ENCODE results near the gene C20orf204.

C20orf204 gene

DNA sequence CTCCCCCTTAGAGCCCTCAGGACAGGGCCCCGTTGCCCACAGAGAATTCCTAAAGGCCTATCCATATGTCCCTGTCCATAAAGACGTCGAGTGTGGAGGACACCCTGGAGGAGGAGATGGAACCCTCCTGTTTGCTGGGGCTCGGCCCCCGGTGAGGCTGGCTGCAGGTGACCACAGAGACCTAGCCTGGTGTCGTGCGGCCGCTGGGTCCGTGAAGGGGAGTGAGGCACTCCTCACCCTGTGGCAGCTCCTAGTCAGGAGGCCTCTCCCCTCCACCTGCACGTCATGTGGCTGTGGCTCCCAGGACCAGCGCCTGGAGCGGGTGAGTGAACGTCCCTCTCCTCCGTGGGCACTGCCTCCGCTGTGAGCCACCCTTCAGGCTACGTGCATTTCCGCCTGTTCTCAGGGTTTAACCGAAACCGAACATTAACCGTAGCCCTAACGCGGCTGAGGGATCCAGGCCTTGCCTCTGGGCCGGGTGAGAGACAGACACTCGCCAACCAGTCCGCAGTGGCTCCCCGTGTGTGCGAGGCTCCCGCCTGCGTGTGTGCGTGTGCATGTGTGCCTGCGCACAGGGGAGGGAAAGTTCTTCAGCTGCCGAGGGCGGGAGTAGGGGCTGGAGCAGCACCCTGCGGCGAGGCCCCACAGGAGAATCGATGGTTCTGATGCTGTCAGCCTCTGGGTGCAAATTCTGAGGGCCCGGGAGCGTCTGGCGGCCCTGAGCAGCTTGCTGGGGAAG is 21.1 kb downstream of the C20orf204 start:
- DNase-seq (ENCODE audit: low read depth): no peak

DNA sequence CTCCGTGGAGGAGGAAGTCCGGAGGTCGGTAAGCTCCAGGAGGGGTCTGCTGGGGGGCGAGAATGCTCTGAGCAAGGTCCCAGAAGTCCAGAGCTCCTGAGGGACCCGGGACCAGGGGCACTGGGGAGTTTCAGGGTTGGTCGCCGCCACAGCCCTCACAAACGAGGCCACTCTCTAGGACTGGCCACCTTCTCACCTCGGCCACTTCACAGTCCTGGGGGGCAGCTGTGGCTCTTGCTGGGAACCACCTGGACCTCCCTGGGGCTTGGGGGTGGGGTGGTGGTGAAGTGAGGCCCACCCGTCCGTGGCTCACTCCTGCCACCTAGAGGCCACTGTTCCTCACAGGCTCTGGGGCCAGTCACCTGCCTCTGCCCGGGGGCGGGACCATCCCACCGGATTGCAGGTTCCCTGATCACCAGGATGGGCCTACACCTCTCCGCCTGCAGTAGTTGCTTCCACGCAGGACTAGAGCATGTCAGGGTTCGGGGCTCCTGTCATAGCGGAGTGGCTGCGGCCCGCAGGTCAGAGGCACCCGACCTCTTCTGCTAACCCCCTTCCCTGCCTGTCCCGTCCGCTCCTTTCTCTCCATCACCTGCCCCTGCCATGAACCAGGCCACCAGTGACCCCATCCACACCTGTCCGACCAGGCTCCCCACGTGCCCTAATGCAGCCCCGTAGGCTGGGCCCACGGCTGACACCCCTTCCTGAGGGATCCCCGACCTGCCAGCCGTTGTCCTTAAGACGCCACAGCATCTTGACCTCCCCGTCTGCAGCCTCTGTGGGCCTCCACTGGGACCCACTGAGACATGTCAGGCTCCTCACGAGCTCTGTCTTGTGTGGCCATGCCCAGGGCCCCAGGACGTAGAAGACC is 21.9 kb downstream of the C20orf204 start:
- no peak for DNase-seq (ENCODE audit: low read depth)

DNA sequence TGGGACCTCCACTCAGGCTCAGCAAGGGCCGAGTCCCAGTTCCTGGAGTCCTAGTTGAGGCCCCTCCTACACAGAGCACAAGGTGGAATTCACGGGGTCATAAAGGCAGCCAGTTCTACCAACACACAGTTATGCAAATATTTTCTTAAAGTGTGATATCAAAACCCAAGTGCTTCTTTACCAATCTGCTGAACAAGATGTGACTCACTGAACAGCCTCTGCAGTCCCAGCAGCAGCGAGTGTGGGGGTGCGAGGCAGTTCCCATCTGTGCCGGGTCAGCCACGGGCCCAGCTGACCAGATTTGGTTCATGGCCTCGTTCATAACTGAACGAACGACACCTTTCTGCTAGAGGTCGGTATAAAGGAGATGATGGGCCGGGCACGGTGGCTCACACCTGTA is 22.6 kb downstream of the C20orf204 start:
- DNase-seq (ENCODE audit: low read depth): peak; percentile 38

DNA sequence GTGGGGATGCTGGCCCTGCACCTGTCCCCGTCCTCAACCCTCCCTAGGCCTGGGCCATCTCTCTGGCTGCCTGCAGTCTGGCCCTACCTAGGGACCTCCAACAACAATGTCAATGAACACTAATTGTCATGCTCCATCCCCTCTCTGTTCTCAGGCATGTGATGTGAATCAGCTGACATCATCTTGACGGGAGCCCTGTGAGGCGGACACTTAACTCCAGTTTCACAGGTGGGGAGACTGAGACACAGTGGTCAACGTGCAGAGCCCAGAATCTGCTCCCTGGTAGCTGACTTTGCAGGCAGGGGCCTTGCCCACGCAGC is 26.3 kb downstream of the C20orf204 start:
- no peak for DNase-seq (ENCODE audit: low read depth)

DNA sequence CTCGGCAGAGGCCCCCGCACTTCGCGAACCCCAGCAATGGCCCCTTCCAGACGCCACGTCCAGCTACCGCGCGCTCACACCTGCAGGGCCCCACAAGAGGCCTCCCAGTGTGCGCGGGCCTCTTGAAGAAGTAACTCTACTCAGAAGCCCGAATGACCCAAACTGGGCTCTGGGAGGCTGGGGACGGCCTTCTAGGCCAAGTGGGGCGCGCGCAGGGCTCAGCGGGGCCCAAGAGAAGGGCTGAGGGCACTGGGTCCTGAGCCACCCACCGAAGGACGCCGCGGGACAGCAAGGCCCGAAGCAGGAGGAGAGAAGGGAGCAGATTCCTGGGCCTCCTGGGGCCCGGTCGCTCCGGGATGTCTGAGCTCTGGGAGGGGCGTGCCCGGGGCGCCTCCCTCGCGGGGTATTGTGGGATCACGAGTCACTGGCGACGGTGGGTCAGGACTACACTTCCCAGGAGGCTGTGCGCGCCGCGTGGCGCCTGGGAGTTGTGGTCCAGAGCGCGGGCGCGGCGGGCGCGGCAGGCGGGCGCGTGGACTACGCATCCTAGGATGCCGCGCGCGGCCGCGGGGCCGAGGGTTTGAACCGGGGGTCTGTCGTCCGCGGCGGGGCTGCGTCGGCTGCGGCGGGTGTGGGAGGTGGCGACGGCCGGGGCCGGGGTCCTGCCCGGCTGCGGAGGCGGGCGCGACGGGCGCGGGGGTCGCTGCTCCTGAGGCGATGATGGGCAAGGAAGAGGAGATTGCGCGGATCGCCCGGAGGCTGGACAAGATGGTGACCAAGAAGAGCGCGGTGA is 26.8 kb downstream of the C20orf204 start, which contains the start of gene TCEA2:
TCEA2 (plus strand) TSS at position 603 of the 793 bp plus-strand sequence; CDS start at position 718, 115 bp downstream.
- DNase-seq (ENCODE audit: low read depth): peak; percentile 76

DNA sequence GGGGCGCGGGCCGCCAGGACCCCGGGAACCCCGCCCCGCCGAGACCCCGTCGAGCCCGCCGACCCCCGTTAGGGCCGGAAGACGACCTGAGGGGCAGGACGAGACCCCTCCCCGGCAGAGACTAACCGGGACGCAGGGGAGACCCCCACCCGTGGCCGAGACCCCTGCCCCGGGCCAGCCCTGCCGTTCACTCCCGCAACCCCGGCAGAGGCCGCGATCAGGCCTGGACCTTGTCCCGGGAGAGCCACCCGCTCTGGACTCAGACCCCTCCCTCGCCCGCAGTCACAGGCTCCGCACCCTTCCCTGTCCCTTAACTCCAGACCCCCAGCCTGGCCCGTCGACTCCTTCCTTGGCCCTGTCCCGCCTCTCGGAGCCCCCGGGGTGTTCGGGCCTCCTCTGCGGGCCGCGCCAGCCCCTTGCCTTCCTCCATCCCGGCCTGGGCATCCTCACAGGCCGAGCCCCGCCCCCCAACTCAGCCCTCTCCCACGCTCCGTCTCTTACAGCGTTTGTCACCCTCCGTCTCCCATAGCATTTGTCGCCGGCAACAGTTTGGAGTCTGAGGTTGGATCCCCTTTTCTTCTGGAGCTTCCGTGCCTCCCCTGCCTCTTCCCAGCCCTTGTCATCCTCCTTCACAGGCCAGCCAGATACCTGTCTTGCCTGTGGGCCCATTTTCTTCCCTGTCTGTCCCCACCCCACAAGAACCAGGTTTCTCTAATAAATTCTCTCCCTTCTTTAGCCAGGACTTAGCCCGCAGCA is 27.6 kb downstream of the C20orf204 start:
- no peak for DNase-seq (ENCODE audit: low read depth)

DNA sequence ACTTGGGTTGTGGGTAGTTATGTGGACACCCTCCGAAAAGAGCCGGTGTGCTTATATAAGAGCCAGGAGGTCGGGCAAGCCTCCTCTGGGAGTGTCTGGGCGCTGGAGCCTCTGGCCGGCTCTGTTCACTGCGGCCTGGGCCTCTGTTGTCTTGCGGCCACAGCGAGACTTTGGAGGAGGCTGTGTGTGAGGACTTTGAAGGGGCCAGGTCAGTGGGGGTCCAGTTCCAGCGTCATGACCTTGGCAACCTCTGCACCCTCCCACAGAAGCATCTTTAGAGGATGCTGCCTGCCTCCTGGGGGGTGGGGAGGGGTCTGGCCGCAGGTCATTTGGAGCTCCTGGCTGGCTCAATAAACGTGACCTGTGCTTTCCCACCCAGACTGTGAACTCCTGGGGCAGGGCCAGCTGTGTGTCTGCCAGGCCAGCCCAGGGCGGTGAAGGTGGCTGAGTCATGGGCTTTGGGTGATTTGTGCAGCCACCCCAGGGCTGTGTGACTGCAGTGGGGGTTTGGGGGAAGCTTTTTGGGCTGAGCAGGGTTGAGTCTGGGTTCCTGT is 28.2 kb downstream of the C20orf204 start:
- no peak for DNase-seq (ENCODE audit: low read depth)

DNA sequence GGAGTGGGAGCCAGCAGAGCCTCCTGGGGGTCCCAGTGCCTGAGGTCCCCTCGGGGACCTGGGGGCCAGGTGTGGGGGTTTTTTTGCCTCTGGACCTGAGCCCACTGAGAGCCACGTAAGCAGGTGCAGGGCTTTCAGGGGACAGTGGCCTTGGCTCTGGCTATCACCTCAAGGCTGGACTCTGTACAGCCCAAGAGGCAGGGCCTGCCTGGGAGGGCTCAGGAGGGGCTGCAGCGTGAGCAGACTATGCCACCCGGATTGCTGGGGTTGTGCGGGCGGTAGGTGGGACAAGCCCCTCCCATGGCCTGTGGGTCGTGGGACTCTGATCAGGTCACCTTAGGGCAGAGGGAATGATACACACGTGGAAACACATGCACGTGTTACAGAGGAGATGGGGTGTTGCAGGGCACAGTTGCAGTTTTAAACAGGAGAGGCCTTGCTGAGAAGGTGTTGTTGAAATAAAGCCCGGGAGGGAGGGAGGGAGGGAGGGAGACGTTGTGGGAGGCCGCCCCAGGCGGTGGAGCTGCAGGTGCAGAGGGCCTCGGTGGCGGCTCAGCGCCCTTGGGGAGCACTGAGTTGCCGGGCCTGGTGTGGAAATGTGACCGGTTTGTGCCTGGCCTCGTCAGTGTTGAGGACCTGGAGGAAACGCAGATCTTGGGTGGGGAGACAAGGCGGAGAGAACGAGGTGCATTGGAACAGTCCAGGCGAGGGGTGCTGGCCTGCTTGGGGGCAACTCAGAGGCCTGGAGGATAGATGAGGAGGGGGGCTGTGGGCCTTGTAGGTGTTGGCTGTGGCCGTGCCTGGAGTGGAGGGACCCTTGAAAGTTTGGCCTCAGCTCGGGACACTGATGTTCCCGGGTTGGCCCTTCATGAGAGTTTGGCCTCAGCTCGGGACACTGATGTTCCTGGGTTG is 29.3 kb downstream of the C20orf204 start:
- no peak for DNase-seq (ENCODE audit: low read depth)

DNA sequence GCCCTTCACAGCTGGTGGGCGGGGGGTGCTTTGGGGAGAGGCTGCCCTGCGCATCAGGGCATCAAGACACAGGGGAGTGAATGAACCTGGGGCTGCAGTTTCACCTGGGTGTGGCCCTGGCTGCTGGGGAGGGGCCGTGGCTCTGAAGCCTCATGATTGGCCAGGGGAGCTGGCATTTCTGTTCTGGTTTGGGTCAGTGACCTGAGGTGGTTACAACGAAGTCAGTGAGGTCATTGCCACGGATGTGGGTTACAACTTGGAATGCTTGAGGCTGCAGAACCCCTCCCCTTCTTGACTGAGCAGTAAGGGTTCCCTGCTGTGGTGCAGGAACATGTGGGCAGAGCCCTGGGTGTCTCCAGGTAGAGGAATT is 30.0 kb downstream of the C20orf204 start:
- peak; percentile 52 for DNase-seq (ENCODE audit: low read depth)

DNA sequence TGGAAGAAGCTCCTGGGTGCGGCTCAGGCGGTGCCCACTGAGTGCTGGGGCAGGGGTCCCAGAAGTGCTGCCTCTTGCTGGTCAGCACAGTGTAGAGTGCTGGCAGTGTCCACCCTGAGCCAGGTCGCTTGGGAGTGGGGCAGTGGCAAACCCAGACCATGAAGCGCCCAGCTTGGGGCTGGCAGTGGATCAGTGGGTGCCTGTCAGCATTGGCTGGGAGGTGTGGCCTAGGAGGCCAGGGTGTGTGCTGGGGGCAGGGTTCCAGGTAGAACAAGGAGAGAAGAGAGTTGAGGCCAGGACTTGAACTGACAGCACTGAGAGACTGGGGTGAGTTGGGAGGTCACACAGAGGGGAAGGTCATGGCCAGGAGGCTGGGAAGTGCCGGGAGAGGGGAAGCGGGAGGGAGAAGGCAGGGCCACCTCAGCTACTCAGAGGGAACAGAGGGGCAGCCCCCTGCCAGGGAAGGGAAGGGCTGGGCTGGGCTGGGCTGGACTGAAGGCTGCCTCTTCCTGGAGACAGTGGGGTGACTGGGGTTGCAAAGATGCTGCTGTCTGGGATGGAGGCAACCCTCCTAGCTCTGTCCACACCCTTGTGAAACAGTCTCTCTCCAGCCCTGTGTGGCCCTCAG is 31.1 kb downstream of the C20orf204 start:
- DNase-seq (ENCODE audit: low read depth): no peak

DNA sequence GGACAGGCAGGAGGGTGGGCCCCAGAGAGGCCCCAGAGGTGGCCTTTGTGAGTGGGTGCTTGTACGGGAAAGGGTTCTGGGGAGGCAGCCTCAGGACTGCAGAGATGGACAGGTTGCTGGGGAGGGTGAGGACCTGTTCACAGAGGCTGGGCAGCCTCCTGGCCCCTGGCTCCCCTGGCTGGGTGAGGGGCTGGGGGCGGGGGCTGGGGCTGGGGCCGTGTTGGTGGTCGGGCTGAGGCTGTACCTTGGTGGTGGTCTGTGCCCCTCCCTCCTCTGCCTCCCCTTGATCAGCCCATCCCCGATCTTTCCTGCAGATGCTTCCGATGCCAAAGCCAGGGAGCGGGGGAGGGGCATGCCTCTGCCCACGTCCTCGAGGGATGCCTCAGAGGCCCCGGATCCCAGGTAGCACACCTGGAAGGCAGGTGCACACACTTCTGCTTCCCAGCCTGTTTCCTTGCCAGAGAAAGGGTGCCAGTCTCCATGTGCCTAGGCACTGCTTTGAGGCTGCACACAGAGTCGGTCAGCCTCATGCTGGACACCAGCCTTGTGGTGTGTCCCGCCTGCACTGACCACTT is 31.8 kb downstream of the C20orf204 start:
- DNase-seq (ENCODE audit: low read depth): no peak

DNA sequence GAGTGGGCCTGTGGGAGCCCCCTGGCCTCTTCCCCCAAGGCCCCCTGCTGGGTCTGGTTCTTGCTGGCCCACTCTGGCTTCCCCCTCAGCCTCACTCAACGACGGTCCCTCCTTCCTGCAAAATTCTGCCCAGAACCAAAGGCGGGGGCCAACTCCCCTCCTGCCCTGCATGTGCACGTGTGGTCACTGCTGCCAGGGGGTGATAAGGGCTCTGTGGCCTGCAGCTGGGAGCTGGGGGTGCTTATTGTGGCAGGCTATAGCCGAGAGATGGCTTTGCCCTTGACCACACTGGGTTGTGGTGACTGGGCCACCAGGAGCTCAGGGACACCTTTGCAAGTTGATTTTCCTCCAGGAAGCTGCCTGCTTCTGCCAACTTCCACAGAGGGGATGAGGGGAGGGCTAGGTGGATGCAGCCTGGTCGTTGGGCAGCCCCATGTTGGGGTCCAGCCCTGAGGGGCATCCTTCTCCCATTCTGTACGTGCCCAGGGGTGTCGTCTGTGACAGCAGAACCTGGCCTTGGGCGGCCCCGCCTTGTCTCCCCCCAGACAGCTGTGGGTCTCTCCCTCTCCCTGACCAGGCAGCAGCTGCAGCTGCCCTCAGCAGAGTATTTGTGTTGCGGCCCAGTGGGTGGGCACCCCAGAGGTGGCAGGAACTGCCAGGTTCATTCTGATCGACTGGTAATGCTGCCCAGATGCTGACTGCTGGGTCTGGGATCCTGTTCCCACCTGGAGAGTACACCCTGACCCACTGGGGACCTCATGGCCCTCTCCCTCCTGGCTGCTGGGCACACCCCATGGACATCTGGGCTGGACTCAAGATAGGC is 32.6 kb downstream of the C20orf204 start:
- no peak for DNase-seq (ENCODE audit: low read depth)

DNA sequence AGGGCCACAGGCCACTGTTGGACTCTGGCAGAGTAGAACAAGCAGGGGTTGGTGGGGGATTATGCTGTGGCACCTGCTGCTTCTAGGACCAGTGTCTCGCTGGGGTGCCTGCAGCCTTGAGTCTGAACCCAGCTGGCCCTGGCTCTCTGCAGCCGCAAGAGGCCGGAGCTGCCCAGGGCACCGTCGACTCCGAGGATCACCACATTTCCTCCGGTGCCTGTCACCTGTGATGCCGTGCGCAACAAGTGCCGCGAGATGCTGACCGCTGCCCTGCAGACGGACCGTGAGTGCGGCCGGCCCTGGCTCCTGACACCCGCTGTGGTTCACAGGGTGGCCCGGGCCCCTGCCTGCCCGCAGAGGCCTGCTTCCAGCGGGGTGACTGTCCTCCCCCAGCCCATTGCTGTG is 33.2 kb downstream of the C20orf204 start:
- no peak for DNase-seq (ENCODE audit: low read depth)

DNA sequence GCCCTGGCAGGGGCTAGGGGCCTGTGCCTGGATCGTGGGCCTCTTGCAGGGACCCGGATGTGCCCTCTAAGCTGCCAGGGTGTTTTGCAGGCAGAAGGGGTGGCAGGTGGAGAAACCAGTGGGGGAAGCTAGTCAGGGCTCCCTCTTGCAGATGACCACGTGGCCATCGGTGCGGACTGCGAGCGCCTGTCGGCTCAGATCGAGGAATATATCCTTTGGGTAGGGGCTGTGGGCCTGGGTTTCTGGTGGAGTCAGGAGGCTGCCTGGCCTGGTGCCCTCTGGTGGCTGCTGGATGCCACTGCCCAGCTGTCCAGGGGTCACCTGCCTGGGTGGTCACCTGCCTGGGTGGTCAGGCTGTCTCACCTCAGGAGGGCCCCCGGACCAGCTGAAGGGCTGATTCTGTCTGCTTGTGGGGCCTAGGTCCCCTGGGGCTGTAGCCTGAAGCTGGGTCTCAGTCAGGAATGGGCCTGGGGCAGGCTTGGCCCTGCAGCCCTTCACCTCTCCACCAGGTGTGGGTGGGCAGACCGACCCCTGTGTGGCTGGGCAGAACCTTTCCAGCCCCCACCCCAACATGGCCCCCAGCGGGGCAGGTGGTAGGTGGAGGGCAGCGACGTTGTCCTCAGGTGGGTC is 33.7 kb downstream of the C20orf204 start:
- DNase-seq (ENCODE audit: low read depth): no peak

DNA sequence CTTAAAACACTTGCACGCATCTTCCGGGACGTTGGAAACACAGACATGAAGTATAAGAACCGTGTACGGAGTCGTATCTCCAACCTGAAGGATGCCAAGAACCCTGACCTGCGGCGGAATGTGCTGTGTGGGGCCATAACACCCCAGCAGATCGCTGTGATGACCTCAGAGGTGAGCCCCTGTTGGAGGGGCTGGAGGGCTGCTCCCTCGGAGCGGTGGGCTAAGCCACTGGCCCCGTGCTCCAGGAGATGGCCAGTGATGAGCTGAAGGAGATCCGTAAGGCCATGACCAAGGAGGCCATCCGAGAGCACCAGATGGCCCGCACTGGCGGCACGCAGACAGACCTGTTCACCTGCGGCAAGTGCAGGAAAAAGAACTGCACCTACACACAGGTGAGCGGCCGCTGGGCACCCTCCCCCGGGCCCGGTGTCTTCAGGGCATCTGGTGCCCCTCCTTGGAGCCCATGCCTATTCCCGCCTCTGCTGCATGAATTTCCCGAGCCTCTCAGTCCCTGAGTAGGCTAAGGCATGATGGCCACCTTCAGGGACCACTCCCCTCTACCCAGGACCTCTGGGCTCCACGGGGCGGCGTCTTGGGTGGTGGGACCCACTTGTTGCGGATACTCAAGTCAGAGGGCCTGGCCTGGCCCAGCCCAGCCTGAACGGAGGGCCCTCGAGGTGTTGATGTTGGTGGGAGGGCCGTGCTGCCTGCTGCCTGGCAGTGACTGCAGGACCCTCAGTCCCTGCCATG is 34.4 kb downstream of the C20orf204 start:
- no peak for DNase-seq (ENCODE audit: low read depth)

DNA sequence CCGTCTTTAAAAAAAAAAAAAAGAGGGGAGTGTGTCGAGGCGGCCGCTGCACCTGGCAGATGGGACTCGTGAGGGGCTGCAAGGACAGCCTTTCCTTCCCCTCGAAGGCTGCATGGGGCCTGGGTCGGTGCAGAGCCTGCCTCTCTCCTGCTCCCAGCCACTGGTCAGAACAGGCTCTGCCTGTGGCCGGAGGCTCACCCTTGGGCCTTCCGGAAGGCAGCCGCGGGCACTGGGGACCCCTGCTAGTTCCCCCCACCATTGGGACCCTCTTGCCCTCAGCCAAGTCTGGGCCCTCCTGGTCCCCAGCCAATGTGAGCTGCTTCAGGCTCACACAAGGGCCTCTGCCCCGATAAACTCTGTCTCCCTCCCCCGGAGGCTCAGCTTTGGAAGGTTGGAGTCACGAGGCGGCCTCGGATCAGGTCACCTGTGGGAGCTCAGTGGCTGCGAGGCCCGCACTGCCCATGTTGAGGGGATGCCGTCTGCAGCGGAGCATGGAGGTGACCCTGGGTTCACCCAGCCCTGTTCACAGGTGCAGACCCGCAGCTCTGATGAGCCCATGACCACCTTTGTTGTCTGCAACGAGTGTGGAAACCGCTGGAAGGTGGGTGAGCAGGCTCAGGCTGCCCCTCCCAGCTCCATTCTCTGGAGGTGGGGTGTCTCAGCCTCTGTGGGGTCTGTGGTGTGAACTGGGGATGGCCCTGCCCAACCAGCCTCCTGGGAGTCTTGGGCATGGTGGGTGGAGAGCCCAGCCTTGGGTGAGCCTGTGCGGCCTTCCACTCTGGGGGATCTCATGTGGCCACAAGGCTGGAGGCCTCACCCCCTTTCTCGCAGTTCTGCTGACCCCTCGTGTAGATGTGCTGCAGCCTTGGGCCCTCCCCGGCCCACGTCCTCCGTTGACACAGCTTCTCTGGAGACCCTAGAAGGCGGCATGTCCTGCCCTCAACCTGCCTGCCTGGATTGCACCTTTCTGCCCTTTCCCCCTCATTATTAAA is 35.7 kb downstream of the C20orf204 start:
- DNase-seq (ENCODE audit: low read depth): no peak

Data from non-pigmented ciliary epithelial cell (primary cell).